A549 (cell line): ENCODE data around the gene NEGR1. TPM values are rescaled to one million over a fixed set of nuclear protein-coding genes. Genes with fewer than 3 reads are reported as not detected.

Experiments
- ATAC-seq, 2 experiments: fragments of 200-7000 bp in 1 of 2; fragments of >200 bp in 1 of 2; cut with Nextera tagmentation in 1 of 2; cut with Tn5 transposase in 1 of 2; 3 replicates each; pipeline versions ENCODE4 v1.8.0 to v1.9.1; 2018 to 2020; ENCODE audit warnings: mild to moderate bottlenecking in 1 of 2, moderate library complexity in 1 of 2
- CTCF ChIA-PET: fragments of 300-600 bp; sonication (Branson Sonifier 250); formaldehyde crosslinking; extraction: SDS; loops from one replicate; lab custom pipeline; 2021; ENCODE audit warnings: antibody characterized with exemption, inconsistent platforms; lab: Yijun Ruan, JAX
- POLR2A ChIA-PET: fragments of 350-600 bp; formaldehyde crosslinking; extraction: SDS; loops from one replicate; lab custom pipeline; 2021; ENCODE audit warnings: antibody characterized with exemption, inconsistent platforms; lab: Yijun Ruan, JAX
- DNase-seq, 2 experiments: peaks; one replicate each; pipeline versions ENCODE4 v3.0.0 to v3.0.0-alpha.2; 2011 to 2016; ENCODE audit warnings: low read depth in 1 of 2, low spot score in 1 of 2
- FAIRE-seq: peaks from 2 replicates; lab custom pipeline; 2011; peaks lifted over from hg19 to GRCh38; lab: Jason Lieb, UNC
- H3K27ac ChIP-seq, 2 experiments: fragments of >200 bp; sonication (Bioruptor Twin); formaldehyde crosslinking; 3 replicates each; pipeline ENCODE4 v1.5.1; 2016 to 2017
- H3K4me1 ChIP-seq: fragments of >200 bp; sonication (Bioruptor Twin); formaldehyde crosslinking; 3 replicates; pipeline ENCODE4 v1.6.1; 2016
- H3K4me2 ChIP-seq: fragments of >200 bp; sonication (Bioruptor Twin); formaldehyde crosslinking; 3 replicates; pipeline ENCODE4 v1.6.1; 2016
- H3K4me3 ChIP-seq: fragments of >200 bp; sonication (Bioruptor Twin); formaldehyde crosslinking; 3 replicates; pipeline ENCODE4 v1.5.1; 2016
- H3K9me3 ChIP-seq: fragments of >200 bp; sonication (Bioruptor Twin); formaldehyde crosslinking; 3 replicates; pipeline ENCODE4 v1.6.1; 2016
- E2F6 ChIP-seq: IDR thresholded peaks from 2 replicates; pipeline ENCODE4 v1.6.1; 2012; ENCODE audit warnings: low read depth, borderline replicate concordance
- EHF ChIP-seq: fragments of 250-450 bp; sonication (Bioruptor Pico); IDR thresholded peaks from 2 replicates; pipeline ENCODE4 v1.5.0; 2020; ENCODE audit warnings: mild to moderate bottlenecking
- FOSL2 ChIP-seq, 2 experiments: fragments of 450-650 bp in 1 of 2; fragments of >200 bp in 1 of 2; sonication (Bioruptor Twin) in 1 of 2; formaldehyde crosslinking; IDR thresholded peaks; 2 replicates each; pipeline versions ENCODE4 v1.5.0 to v1.6.1; 2016 to 2020; ENCODE audit warnings: mild to moderate bottlenecking in 1 of 2, moderate library complexity in 1 of 2
- GATA3 ChIP-seq: IDR thresholded peaks from 2 replicates; pipeline ENCODE4 v1.6.1; 2012; ENCODE audit warnings: borderline replicate concordance
- HMGXB4 ChIP-seq: fragments of 250-450 bp; sonication (Bioruptor Pico); IDR thresholded peaks from 2 replicates; pipeline ENCODE4 v1.5.0; 2021; ENCODE audit warnings: mild to moderate bottlenecking, moderate library complexity, borderline replicate concordance
- HOXB13 ChIP-seq: fragments of 250-450 bp; sonication (Bioruptor Pico); IDR thresholded peaks from 2 replicates; pipeline ENCODE4 v1.5.0; 2020; ENCODE audit warnings: low read depth, mild to moderate bottlenecking, moderate library complexity
- JUNB ChIP-seq: fragments of >200 bp; sonication (Bioruptor Twin); formaldehyde crosslinking; IDR thresholded peaks from 2 replicates; pipeline ENCODE4 v1.6.1; 2016
- KDM5A ChIP-seq: fragments of 200-600 bp; sonication (generic); IDR thresholded peaks from 2 replicates; pipeline ENCODE4 v1.6.1; 2016; ENCODE audit warnings: antibody characterized with exemption, mild to moderate bottlenecking
- MAFK ChIP-seq: fragments of 450-650 bp; IDR thresholded peaks from 2 replicates; pipeline ENCODE4 v1.6.1; 2014; ENCODE audit not compliant: partially characterized antibody
- MAX ChIP-seq: IDR thresholded peaks from 2 replicates; pipeline ENCODE4 v1.6.1; 2012
- MAZ ChIP-seq: fragments of 150-350 bp; IDR thresholded peaks from 2 replicates; pipeline ENCODE4 v1.6.1; 2014; ENCODE audit warnings: antibody characterized with exemption, low read depth, low read length, borderline replicate concordance
- MYC ChIP-seq: IDR thresholded peaks from 2 replicates; pipeline ENCODE4 v1.6.1; 2012; ENCODE audit warnings: mild to moderate bottlenecking, inconsistent platforms, low read length, improper control_type of control experiment, borderline replicate concordance
- NPAS2 ChIP-seq: fragments of 250-450 bp; sonication (Bioruptor Pico); IDR thresholded peaks from 2 replicates; pipeline ENCODE4 v1.8.0; 2022; ENCODE audit warnings: mild to moderate bottlenecking, moderate library complexity, borderline replicate concordance
- PHF8 ChIP-seq: fragments of 200-600 bp; sonication (generic); IDR thresholded peaks from 2 replicates; pipeline ENCODE4 v1.6.1; 2016; ENCODE audit warnings: low read depth, mild to moderate bottlenecking, antibody characterized with exemption, moderate library complexity, borderline replicate concordance
- POLR2A ChIP-seq: IDR thresholded peaks from 2 replicates; pipeline ENCODE4 v1.6.1; 2012; ENCODE audit warnings: mild to moderate bottlenecking, low read length
- POLR2AphosphoS2 ChIP-seq: conservative IDR thresholded peaks from 2 replicates; pipeline ENCODE4 v1.6.1; 2012; ENCODE audit warnings: low read length, improper control_type of control experiment, inconsistent platforms
- RAD21 ChIP-seq, 2 experiments: fragments of >200 bp in 1 of 2; sonication (Bioruptor Twin) in 1 of 2; formaldehyde crosslinking in 1 of 2; IDR thresholded peaks in 1 of 2; conservative IDR thresholded peaks in 1 of 2; 2 replicates in 1 of 2; 3 replicates in 1 of 2; pipeline ENCODE4 v1.6.1; 2012 to 2018; ENCODE audit warnings: inconsistent platforms in 1 of 2
- RCOR1 ChIP-seq: fragments of 150-350 bp; IDR thresholded peaks from 2 replicates; pipeline ENCODE4 v1.6.1; 2014; ENCODE audit warnings: antibody characterized with exemption, low read length, low read depth
- RFX5 ChIP-seq: fragments of 450-650 bp; IDR thresholded peaks from 2 replicates; pipeline ENCODE4 v1.7.1; 2014; ENCODE audit warnings: antibody characterized with exemption, mild to moderate bottlenecking, moderate library complexity
- SMC3 ChIP-seq: fragments of >200 bp; sonication (Bioruptor Twin); formaldehyde crosslinking; IDR thresholded peaks from 3 replicates; pipeline ENCODE4 v1.6.1; 2018; ENCODE audit warnings: inconsistent platforms
- ZFP36 ChIP-seq: fragments of 450-650 bp; IDR thresholded peaks from 2 replicates; pipeline ENCODE4 v1.6.1; 2014; ENCODE audit warnings: borderline replicate concordance; ENCODE audit not compliant: partially characterized antibody
- WGBS: methylation state at CpG from one replicate; pipeline ENCODE4 v1.1.6; 2017; ENCODE audit errors: missing lambda C conversion rate; 5-methylcytosine and 5-hydroxymethylcytosine counted together
- polyA plus RNA-seq, 4 experiments: library from polyadenylated mRNA; depleted of rRNA in 3 of 4; stranded (reverse); fragments of >200 nt; fragmentation: RNase III in 1 of 4; extraction: RNeasy Plus Mini Kit Qiagen cat#74134 plus additional on column Dnase treatment in 1 of 4; gene quantifications; 2 replicates in 3 of 4; 3 replicates in 1 of 4; pipeline ENCODE4 v1.2.3, GENCODE V29; 2011 to 2017

The NEGR1 gene
- polyA plus RNA-seq, 2 of the 4 experiments (the other 2 are of a cell fraction): not detected

- CTCF ChIA-PET: no interaction called here
- no peaks in the 10 kb centered on the region for H3K4me1 ChIP-seq
- H3K4me3 ChIP-seq: no peak overlapping the region
- H3K27ac ChIP-seq: no peak overlapping the region
- H3K9me3 ChIP-seq: no peaks in the 10 kb centered on the region
- DNase-seq (no peak), FAIRE-seq (no peak), ATAC-seq (no peak)
- TF ChIP-seq GATA3 (no peak), HOXB13 (CRISPR knock-in tag) (no peak), POLR2A (no peak), RFX5 (no peak), MAFK (no peak), RCOR1 (no peak), FOSL2 (IDR thresholded peaks at IDR 0.05) (no peak), FOSL2 (CRISPR knock-in tag; IDR thresholded peaks at IDR 0.05) (no peak), POLR2AphosphoS2 (no peak), MYC (no peak)
- TF ChIP-seq, all 56 proteins: peak for 0
- POLR2A ChIA-PET: no interaction called here
- no peak overlapping the region for H3K4me2 ChIP-seq
Measured at GRCh38 chr1:72062584-72062983, 219.8 kb downstream of the NEGR1 start.

- no peak for FAIRE-seq
- Histone ChIP-seq H3K4me1 (no peaks in the 10 kb centered on the region), H3K27ac (no peak overlapping the region), H3K9me3 (no peaks in the 10 kb centered on the region), H3K4me3 (no peak overlapping the region), H3K4me2 (no peak overlapping the region)
- WGBS: 12% methylated on average over 3 of the region's 3 CpGs
- ChIA-PET CTCF (no interaction called here), POLR2A (no interaction called here)
- ATAC-seq: no peak
- no peak for TF ChIP-seq MAFK
- TF ChIP-seq KDM5A: no peak
- TF ChIP-seq RAD21 (conservative IDR thresholded peaks at IDR 0.05 in 1 of 2, IDR thresholded peaks at IDR 0.05 in 1 of 2): no peak
- TF ChIP-seq MAX: no peak
- no peak for TF ChIP-seq SMC3
- TF ChIP-seq FOSL2 (IDR thresholded peaks at IDR 0.05): no peak
- TF ChIP-seq FOSL2 (CRISPR knock-in tag; IDR thresholded peaks at IDR 0.05): no peak
- no peak for TF ChIP-seq PHF8
- TF ChIP-seq JUNB: no peak
- no peak for DNase-seq
Measured at GRCh38 chr1:72060466-72061245, 221.7 kb downstream of the NEGR1 start.

- ATAC-seq: no peak
- Histone ChIP-seq H3K27ac (no peak overlapping the region), H3K4me2 (no peak overlapping the region), H3K4me1 (no peaks in the 10 kb centered on the region), H3K9me3 (no peaks in the 10 kb centered on the region), H3K4me3 (no peak overlapping the region)
- no peak for FAIRE-seq
- POLR2A ChIA-PET: no interaction called here
- no peak for DNase-seq
- CTCF ChIA-PET: no interaction called here
- 1% methylated on average over 2 of the region's 2 CpGs for WGBS
- TF ChIP-seq MAZ (no peak), ZFP36 (no peak), E2F6 (no peak), POLR2A (no peak), RFX5 (no peak), NPAS2 (CRISPR knock-in tag) (no peak), EHF (no peak)
Measured at GRCh38 chr1:72056516-72056915, 225.8 kb downstream of the NEGR1 start.

- DNase-seq (no peak), FAIRE-seq (no peak), ATAC-seq (no peak)
- ChIA-PET POLR2A (no interaction called here), CTCF (no interaction called here)
- TF ChIP-seq POLR2A (no peak), HMGXB4 (CRISPR knock-in tag) (no peak)
- WGBS: 5% methylated on average over 2 of the region's 2 CpGs
- no peak overlapping the region for H3K4me2 ChIP-seq
- H3K9me3 ChIP-seq: no peaks in the 10 kb centered on the region
- no peak overlapping the region for H3K27ac ChIP-seq
- no peaks in the 10 kb centered on the region for H3K4me1 ChIP-seq
- H3K4me3 ChIP-seq: no peak overlapping the region
Measured at GRCh38 chr1:72051538-72051937, 230.8 kb downstream of the NEGR1 start.
